Trophoblast cell (in vitro differentiated cells and primary cell): ENCODE data around the gene CACNA2D2.

Source experiments
- DNase-seq, 2 donors: peaks; one replicate each; pipeline ENCODE4 v3.0.0-alpha.2; 2016
- H2AFZ ChIP-seq: 2 replicates; pipeline ENCODE4 v1.6.1; 2013; ENCODE audit warnings: low read length, moderate library complexity, mild to moderate bottlenecking; ENCODE audit not compliant: insufficient read depth, poor library complexity
- H2AK5ac ChIP-seq: 2 replicates; pipeline ENCODE4 v1.6.1; 2013; ENCODE audit warnings: mild to moderate bottlenecking, low read length
- H2BK120ac ChIP-seq: 2 replicates; pipeline ENCODE4 v1.6.1; 2013; ENCODE audit warnings: low read length, mild to moderate bottlenecking, moderate library complexity; ENCODE audit not compliant: insufficient read depth, poor library complexity
- H2BK12ac ChIP-seq: 2 replicates; pipeline ENCODE4 v1.6.1; 2013; ENCODE audit warnings: mild to moderate bottlenecking, low read length, moderate library complexity
- H2BK5ac ChIP-seq: 2 replicates; pipeline ENCODE4 v1.6.1; 2013; ENCODE audit warnings: low read length, low read depth, moderate library complexity, mild to moderate bottlenecking; ENCODE audit not compliant: poor library complexity
- H3K14ac ChIP-seq: 2 replicates; pipeline ENCODE4 v1.6.1; 2013; ENCODE audit warnings: mild to moderate bottlenecking, low read length
- H3K18ac ChIP-seq: 2 replicates; pipeline ENCODE4 v1.6.1; 2013; ENCODE audit warnings: mild to moderate bottlenecking, low read length
- H3K23ac ChIP-seq: 2 replicates; pipeline ENCODE4 v1.6.1; 2013; ENCODE audit warnings: low read length
- H3K27ac ChIP-seq: 2 replicates; pipeline ENCODE4 v1.5.1; 2013; ENCODE audit warnings: low read depth, mild to moderate bottlenecking, inconsistent platforms, low read length, moderate library complexity
- H3K27me3 ChIP-seq: 2 replicates; pipeline ENCODE4 v1.6.1; 2013; ENCODE audit warnings: inconsistent platforms, mild to moderate bottlenecking, low read length, moderate library complexity; ENCODE audit not compliant: insufficient read depth
- H3K36me3 ChIP-seq, 2 experiments: 1 replicate in 1 of 2; 2 replicates in 1 of 2; pipeline ENCODE4 v1.6.1; 2013; ENCODE audit warnings: low read length in 2 of 2, mild to moderate bottlenecking in 2 of 2, moderate library complexity in 1 of 2; ENCODE audit not compliant: insufficient read depth in 2 of 2, control insufficient read depth in 1 of 2
- H3K4ac ChIP-seq: 2 replicates; pipeline ENCODE4 v1.6.1; 2013; ENCODE audit warnings: low read depth, mild to moderate bottlenecking, low read length, moderate library complexity
- H3K4me1 ChIP-seq, 2 experiments: 1 replicate in 1 of 2; 2 replicates in 1 of 2; pipeline ENCODE4 v1.6.1; 2013; ENCODE audit warnings: low read length in 2 of 2, mild to moderate bottlenecking in 2 of 2, moderate library complexity in 1 of 2; ENCODE audit not compliant: insufficient read depth in 2 of 2, control insufficient read depth in 1 of 2
- H3K4me2 ChIP-seq: 2 replicates; pipeline ENCODE4 v1.6.1; 2013; ENCODE audit warnings: inconsistent platforms, mild to moderate bottlenecking, low read length, moderate library complexity
- H3K4me3 ChIP-seq: 2 replicates; pipeline ENCODE4 v1.5.1; 2013; ENCODE audit warnings: mild to moderate bottlenecking, low read depth, low read length, inconsistent platforms
- H3K79me1 ChIP-seq: one replicate; pipeline ENCODE4 v1.6.1; 2013; ENCODE audit warnings: low read length
- H3K79me2 ChIP-seq: 2 replicates; pipeline ENCODE4 v1.6.1; 2013; ENCODE audit warnings: low read length, mild to moderate bottlenecking; ENCODE audit not compliant: control insufficient read depth, insufficient read depth, poor library complexity
- H3K9ac ChIP-seq: 2 replicates; pipeline ENCODE4 v1.6.1; 2013; ENCODE audit warnings: mild to moderate bottlenecking, low read length
- H3K9me3 ChIP-seq: 2 replicates; pipeline ENCODE4 v1.6.1; 2013; ENCODE audit warnings: low read depth, mild to moderate bottlenecking, control low read depth, inconsistent platforms, low read length; ENCODE audit not compliant: insufficient read depth
- H4K12ac ChIP-seq: 2 replicates; pipeline ENCODE4 v1.6.1; 2013; ENCODE audit warnings: low read depth, mild to moderate bottlenecking, low read length, moderate library complexity
- H4K8ac ChIP-seq: 2 replicates; pipeline ENCODE4 v1.6.1; 2013; ENCODE audit warnings: low read depth, mild to moderate bottlenecking, low read length, moderate library complexity
- H4K91ac ChIP-seq: one replicate; pipeline ENCODE4 v1.6.1; 2013; ENCODE audit warnings: low read depth, mild to moderate bottlenecking, low read length, moderate library complexity
- WGBS: extraction: QIAGEN DNeasy Blood & Tissue Kit; methylation state at CpG from one replicate; pipeline ENCODE4 v1.1.7; 2013; ENCODE audit warnings: missing lambda C conversion rate; ENCODE audit not compliant: insufficient read length, insufficient coverage; ENCODE audit errors: extremely low coverage; 5-methylcytosine and 5-hydroxymethylcytosine counted together

CACNA2D2 gene

DNA sequence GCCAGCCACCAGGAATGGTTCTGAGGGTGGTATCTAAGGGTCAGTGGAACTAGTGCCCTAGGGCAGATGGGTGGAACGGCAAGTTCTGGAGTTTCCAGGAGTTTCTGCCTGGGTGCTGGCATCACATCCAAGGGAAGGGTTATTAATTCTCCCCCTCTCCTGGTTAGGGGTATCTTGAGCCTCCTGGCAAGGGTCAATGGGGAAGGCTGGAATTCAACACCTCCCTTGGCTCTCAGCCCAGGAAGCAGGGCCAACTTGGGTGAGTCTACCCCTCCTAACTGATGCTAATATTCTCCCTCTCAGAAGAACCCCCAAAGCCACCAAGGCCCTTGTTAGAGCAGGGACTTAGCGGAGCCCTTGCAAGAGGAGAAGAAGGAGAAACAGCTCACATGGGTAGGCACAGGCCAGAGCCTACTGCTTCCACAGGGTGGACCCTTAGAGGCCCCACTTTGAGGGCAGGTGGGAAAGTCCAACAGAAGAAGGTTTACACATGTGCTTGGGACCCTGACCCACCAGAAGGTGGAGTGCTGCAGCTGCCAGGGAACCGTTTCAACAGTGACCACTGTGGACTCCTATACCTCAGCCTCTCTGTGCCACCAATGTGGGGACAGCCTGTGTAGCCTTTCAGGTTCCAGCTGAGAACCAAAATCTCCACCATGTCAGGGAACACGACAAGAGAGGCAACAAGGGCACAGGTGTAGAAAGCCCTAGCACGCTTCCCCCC is 147.4 kb downstream of the CACNA2D2 start:
- Histone ChIP-seq H2BK120ac (no peak overlapping the region), H3K27me3 (no peaks in the 10 kb centered on the region), H3K4ac (no peak overlapping the region), H3K4me1 (peaks cover 22 to 42% of the 10 kb centered on the region in 2 experiments), H3K4me2 (no peak overlapping the region), H3K36me3 (peaks cover 36 to 46% of the 10 kb centered on the region in 2 experiments), H4K8ac (no peak overlapping the region), H2AK5ac (no peak overlapping the region), H3K4me3 (no peak overlapping the region), H3K23ac (no peak overlapping the region), H4K91ac (no peak overlapping the region), H3K79me1 (peaks cover 4% of the 10 kb centered on the region), H3K18ac (no peak overlapping the region), H4K12ac (no peak overlapping the region), H3K9me3 (no peaks in the 10 kb centered on the region), H3K9ac (no peak overlapping the region), H3K79me2 (peaks cover 15% of the 10 kb centered on the region), H2BK12ac (no peak overlapping the region), H2AFZ (no peak overlapping the region), H2BK5ac (no peak overlapping the region), H3K27ac (no peak overlapping the region), H3K14ac (no peak overlapping the region)
- WGBS, result no CpG with 5 or more reads among the region's 5 CpGs
- DNase-seq, result no peak

DNA sequence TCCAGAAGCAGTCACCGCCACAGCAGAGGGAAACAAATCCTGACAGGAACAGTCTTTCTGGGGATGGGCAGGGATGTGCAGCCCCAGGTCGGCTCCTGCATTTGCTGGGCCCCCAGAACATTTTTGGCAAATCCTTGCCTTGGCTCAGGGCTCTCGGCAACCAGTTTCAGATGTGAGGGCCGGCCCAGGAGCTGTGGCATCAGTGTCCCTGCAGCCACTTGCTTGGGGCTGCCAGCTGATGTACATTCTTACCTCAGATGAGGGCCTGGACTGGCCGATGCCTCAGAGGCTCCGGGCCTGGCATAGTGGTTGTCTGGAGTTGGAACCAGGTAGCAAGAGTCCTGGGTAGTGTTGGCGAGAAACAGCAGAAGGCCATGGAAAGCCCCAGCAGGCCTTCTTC is 148.6 kb downstream of the CACNA2D2 start:
- Histone ChIP-seq H3K9ac (no peak overlapping the region), H3K79me1 (peaks cover 10% of the 10 kb centered on the region), H4K12ac (no peak overlapping the region), H4K8ac (no peak overlapping the region), H4K91ac (no peak overlapping the region), H3K27ac (no peak overlapping the region), H3K23ac (no peak overlapping the region), H3K4me3 (no peak overlapping the region), H2BK12ac (no peak overlapping the region), H3K18ac (no peak overlapping the region), H2BK120ac (no peak overlapping the region), H2BK5ac (no peak overlapping the region), H3K14ac (no peak overlapping the region), H3K4me2 (no peak overlapping the region), H3K9me3 (no peaks in the 10 kb centered on the region), H3K79me2 (peaks cover 16% of the 10 kb centered on the region), H3K4ac (no peak overlapping the region), H2AFZ (no peak overlapping the region), H2AK5ac (no peak overlapping the region), H3K27me3 (no peaks in the 10 kb centered on the region), H3K36me3 (peaks cover 36 to 46% of the 10 kb centered on the region in 2 experiments), H3K4me1 (peaks cover 27 to 48% of the 10 kb centered on the region in 2 experiments)
- no CpG with 5 or more reads among the region's 7 CpGs for WGBS
- DNase-seq, result no peak

DNA sequence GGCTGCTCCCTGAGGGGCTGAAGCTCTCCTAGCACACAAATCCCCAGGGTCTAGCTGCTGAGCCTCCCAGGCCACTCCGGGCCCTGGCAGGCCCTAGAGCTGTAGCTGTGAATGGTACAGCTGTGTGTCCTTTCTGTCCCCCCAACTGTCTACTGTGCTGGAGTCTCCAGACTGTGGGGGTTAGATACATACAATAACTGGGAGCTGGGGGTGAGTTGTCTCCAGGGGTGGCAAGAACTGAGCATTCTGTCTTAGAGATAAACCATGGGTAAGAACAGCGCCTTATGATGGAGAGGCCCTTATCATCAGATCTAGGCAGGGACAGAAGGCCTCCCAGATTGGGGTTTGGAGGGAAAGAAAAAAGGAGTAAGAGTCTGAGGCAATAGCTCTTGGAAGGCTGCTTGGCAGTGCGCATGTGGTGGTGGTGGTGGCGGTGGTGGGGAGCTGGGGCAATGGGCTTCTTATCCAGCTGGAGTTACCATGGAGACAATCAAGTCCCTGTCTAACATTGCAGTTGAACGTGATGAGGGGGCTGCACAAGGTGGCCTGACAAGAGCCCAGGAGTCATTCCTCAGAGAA is 149.2 kb downstream of the CACNA2D2 start:
- Histone ChIP-seq H3K9me3 (no peaks in the 10 kb centered on the region), H2BK120ac (no peak overlapping the region), H2AK5ac (no peak overlapping the region), H3K4ac (no peak overlapping the region), H2BK5ac (no peak overlapping the region), H3K18ac (no peak overlapping the region), H3K27ac (no peak overlapping the region), H3K14ac (no peak overlapping the region), H3K4me2 (no peak overlapping the region), H3K79me1 (peaks cover 9% of the 10 kb centered on the region), H4K91ac (no peak overlapping the region), H3K79me2 (peaks cover 16% of the 10 kb centered on the region), H3K27me3 (no peaks in the 10 kb centered on the region), H3K9ac (no peak overlapping the region), H2AFZ (no peak overlapping the region), H3K23ac (no peak overlapping the region), H4K12ac (no peak overlapping the region), H3K4me3 (no peak overlapping the region), H3K36me3 (peaks cover 36 to 47% of the 10 kb centered on the region in 2 experiments), H2BK12ac (no peak overlapping the region), H3K4me1 (peaks cover 30 to 52% of the 10 kb centered on the region in 2 experiments), H4K8ac (no peak overlapping the region)
- no peak for DNase-seq
- WGBS, result no CpG with 5 or more reads among the region's 5 CpGs

DNA sequence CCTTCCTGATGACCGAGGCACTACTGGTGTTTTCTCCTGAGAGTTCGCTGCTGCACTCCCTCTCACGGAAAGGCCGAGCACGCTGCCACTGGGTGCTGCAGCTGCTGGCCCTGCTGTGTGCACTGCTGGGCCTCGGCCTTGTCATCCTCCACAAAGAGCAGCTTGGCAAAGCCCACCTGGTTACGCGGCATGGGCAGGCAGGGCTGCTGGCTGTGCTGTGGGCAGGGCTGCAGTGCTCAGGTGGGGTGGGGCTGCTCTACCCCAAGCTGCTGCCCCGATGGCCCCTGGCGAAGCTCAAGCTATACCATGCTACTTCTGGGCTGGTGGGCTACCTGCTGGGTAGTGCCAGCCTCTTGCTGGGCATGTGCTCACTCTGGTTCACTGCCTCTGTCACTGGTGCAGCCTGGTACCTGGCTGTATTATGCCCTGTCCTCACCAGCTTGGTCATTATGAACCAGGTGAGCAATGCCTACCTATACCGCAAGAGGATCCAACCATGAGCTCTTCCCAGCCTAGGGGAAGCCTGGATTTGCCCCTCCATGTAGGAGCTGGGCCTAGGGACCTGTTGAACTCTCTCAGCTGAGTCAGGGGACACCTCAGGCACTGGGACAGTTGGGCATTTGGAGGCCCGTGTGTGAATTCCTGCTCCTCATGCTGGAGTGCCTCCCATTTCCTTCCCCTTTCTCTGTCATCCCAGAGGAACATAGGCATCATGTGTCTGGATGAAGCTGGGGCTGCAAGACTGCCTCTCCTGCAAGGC is 150.0 kb downstream of the CACNA2D2 start:
- no peak overlapping the region for H3K23ac ChIP-seq
- no peak overlapping the region for H3K18ac ChIP-seq
- H3K14ac ChIP-seq, result no peak overlapping the region
- no peak overlapping the region for H4K91ac ChIP-seq
- no peak for DNase-seq
- no peak overlapping the region for H2AK5ac ChIP-seq
- peaks cover 40 to 53% of the 10 kb centered on the region in 2 experiments for H3K36me3 ChIP-seq
- peaks cover 9% of the 10 kb centered on the region for H3K79me2 ChIP-seq
- peaks cover 29 to 48% of the 10 kb centered on the region in 2 experiments for H3K4me1 ChIP-seq
- no peak overlapping the region for H2BK5ac ChIP-seq
- H3K4ac ChIP-seq, result no peak overlapping the region
- H3K9me3 ChIP-seq, result no peaks in the 10 kb centered on the region
- no peak overlapping the region for H3K9ac ChIP-seq
- no peaks in the 10 kb centered on the region for H3K27me3 ChIP-seq
- no peak overlapping the region for H3K4me2 ChIP-seq
- H3K4me3 ChIP-seq, result no peak overlapping the region
- peaks cover 5% of the 10 kb centered on the region for H3K79me1 ChIP-seq
- no peak overlapping the region for H4K12ac ChIP-seq
- no peak overlapping the region for H4K8ac ChIP-seq
- no CpG with 5 or more reads among the region's 12 CpGs for WGBS
- H2AFZ ChIP-seq, result no peak overlapping the region
- no peak overlapping the region for H2BK120ac ChIP-seq
- no peak overlapping the region for H3K27ac ChIP-seq
- no peak overlapping the region for H2BK12ac ChIP-seq
